ENCODE measurements around the gene LYSMD2.

The LYSMD2 gene

DNA sequence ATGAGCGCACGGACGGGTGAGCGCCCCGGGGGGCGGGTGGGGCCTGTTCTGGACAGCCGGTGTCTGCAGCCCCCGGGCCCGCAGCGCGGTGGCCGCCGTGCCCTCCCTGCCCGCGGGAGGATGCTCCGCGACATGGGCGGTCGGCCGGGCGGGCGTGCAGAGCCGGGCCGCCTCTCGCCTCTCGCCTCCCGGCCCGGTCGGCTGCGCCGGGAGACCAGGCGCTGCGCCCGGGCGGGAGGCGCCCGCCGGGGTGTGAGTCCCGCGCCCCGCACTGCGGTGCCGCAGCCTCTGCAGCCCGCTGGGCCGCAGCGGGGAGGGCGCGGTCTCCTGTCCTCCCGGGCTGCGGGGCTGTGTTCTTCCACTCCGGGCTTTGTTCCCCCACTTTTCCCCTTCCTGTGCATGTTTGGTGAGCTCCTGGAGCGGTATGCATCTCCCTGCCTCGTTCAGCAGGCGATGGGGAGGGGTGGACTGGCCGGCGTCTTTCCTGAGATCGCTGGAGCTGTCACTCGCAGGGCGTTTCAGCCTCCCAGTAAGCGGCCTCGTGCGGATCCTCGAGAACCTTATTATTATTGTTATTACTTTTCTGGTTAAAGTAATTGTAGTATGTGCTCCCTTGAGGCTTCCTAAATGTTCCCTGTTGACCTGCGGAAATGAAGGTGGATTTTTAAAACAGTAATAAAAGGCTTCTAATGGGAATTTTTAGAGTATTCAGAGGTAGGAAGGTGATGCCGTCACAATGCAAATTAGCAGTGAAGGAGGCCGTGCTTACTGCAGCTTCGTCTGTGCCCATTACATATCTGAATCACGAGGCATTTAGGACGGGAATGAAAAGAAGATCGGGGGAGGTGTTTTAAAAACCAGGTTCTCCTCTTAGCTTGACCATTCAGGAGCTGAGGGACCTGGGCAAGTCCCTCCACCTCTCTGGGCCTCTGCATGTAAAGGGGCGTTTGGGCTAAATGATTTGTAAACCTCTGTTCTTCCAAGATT lies 14.5 kb upstream of the LYSMD2 start:
- DNase-seq = no peak

DNA sequence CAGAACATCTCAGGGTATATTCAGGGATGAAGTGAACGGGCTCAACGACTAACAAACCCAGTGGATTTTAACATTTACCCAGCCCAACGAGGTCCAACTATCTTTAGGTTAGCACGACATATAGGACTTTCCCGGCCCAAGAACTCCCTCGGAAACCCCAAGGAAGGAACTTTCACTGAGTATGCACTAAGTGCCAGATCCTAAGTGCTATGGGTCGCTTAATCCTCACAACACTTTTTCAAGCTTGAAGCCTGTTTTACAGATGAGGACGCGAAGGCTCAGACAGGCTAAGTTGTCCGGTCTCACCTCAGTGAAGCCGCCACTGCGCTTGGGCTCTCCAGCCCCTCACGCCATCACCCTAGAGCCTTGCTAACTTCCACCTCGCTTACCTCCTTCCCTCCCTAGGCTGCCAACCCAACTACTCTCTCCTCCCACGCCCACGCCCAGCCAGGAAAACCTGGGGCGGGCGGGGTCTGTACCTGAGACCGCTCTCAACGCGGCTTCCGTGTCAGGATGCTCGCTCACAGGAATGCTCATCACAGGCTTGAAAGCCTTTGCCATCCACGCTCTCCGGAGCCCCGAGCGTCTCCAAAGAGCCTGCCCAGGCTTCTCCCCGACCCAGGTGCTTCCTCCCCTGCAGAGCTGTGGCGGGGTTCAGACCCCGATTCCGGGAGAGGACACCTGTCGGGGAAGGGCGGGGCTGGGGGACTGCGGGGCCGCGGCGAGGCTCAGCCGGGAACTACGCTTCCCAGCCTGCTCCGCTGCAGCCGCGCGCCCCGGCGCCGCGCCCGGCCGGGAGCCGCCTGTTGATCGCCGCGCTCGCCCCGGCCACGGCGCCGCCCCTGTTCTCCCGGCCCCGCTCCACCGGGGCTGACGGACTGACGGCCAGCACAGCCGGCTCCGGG lies 13.6 kb upstream of the LYSMD2 start, which contains the start of gene TMOD2:
Gene TMOD2 (plus strand): TSS at position 806 of the 905 bp plus-strand sequence. CDS start 14,845 bp downstream, outside the sequence.
- no peak for DNase-seq

DNA sequence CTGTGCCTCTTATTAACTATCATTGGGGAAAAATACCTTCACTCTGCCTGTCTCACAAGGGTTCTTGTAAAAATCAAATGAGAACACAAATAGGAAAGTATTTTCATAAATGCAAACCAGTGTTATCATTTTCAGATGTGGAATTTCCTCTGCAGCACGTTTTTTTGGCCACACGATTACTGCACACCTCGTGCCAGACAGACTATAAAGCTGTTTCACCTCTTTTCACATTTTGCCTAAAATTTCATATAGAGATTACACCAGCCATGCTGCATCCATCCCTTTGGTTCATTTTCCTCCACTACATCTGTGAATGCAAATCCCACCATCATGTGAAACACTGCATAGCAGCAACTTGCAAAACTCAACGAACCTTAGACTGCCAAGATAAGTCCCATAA lies 12.7 kb upstream of the LYSMD2 start:
- DNase-seq = no peak

DNA sequence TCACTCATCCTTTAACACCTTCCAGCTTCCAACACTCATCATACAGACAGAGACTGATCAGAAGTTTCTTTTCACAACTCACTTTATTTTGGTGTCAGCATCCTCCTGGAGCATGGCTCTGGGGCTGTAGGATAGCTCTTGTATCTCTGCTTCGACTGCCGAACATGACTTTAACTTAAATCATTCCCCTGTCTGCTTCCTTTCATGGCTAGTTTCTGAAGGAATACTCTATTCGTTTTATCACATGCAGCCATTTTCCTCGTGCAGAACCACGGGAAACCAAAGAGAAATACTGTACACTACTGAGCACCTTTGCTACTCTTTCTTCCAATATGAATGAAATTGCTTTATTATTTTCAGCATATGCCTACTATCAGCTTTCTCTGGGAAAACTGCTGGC lies 11.9 kb upstream of the LYSMD2 start:
- DNase-seq = no peak

DNA sequence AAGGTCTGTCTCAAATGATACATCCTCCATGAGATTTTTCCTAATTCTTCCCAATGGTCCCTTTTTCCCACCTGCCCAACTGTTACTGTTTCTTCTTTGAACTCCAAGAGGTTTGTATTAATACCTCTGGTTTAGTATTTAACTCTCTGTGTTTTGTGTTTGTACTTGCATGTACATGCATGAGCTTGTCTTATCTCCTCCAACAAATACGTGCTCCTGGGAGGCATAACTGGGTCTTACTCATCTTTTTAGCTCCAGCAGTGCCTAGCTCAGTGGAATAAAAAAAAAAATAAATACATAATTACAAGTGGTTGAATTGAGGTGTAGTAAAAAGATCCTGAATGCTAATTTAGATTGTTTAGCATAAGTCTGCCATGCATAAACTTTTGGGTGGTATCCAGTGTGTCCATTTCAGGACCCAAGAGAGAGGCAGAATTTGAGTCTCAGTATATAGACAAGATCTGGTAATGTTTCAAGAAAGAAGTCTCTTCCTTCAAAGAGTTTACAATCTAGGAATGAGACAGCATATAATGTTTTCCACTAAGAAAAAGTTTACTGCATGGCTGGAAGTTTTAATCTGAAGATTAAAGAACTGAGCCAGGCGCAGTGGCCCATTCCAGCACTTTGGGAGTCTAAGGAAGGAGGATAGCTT lies 1.7 kb upstream of the LYSMD2 start:
- no peak for DNase-seq

DNA sequence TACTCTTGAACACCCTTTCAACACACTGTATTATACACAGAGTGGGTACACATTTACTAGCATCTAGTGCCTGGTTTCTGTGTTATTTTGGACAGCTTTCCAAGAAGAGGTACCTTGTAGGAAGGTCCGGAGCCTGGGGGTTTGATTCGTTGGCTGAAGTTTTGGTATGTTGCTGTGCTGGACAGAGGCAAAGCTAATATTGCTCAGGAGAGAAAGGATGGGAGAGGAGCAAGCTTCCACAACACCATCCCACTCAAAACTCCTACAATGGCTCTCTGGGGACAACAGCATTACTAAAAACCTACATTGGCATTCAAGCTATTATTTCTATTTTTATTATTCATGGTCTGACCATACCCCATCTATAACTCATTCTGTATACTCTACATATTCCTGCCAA lies 1.1 kb upstream of the LYSMD2 start:
- no peak for DNase-seq

DNA sequence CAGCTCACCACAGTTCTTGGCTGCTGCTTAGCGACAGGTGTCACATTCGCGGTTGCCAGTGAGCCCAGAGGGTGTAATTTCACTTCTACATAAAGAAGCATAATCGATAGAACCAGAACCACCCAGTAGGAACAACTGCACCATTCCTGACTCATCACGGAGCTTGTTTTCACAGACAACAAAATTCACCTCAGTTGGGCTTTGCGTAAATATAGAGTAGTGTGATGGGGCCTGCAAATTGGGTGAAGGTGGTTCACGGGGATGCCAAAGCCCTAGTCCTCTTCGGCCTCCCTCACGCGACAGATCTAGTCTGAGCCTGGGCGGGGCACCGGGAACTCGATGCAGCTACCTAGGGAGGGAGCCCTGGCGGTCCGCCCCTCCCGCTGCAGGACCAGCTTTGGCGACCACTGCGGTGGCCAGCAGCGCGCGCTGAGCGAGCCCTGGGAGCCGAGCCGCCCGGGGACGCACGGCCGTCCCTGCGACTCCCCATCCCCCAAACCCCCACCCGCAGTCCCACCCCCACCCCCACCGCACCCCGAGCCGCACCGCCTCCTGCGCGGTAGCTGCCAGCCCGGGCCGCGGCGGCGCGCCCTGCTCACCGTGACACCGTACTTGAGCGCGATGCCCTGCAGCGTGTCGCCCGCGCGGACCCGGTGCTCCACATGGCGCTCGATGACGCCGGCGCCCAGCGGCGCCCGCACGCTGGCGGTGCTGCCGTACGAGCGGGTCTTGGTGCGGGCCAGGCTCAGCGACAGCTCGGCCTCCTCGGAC lies 519 bp downstream of the LYSMD2 start:
- no peak for DNase-seq

DNA sequence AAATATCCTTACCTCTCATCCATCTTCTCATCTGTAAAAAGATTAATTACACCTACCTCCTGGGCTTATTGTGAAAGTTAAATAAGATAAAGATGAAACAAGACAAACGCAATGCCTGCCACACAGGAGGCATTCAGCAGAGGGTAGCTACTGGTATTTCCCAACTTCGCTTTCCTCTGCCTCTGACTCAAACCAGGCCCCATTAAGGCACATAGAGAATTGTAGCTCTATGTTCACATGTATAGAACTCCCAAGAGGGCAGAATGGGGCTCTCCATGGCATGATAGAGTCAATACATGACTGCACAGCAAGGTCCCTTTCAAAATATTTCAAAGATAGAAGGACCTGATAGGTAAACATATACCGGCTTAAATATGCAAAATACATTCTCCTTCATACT lies 1.4 kb downstream of the LYSMD2 start:
- DNase-seq = no peak

DNA sequence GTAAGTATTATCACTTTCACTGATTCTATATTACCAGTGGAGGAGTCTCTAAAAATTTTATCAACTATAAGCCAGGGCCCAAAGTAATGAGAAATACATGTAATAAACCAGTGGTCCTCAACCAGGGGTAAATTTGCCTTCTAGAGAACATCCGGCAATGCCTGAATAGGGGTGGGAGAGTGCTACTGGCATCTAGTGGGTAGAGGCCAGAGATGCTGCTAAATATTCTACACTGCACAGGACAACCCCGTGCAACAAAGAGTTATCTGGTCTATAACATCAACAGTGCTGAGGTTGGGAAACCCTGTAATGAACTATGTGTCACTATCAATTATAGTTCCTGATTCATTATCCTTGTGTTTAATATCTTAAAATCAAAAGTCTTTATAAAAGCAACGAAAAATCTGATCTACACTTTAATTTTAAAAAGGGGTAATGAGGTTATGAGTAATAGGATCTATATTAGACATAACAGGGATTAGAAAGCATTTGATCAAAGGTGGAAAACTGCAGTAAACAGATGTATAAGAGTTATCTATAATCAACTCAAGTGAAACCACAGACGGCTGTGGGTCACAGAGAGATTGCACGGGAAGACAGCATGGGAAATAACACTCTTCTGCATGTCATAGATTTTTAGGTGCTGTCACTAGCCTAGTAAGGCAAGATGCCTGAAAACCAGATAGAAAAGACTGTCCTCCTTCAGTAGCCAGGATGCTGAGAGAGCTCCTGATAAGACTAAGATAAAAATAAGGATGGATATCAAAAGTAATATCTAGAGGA lies 2.0 kb downstream of the LYSMD2 start:
- DNase-seq = no peak

DNA sequence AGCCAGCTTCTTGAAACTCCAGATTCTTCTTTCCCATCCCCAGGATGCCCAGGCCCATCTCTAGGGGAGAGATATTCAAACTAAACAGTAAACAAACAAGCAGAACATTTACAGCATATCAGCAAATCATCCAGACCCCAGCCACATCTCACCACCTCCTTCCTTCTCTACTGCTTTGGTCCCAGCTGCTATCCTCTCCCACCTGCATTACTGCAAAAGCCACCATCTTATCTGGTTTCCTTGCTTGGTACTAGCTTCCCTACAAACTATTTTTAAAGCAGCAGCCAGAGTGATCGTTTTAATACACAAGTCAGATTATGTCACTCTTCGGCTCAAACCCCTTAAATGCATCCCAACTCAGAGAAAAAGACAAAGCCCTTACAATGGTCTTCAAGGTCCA lies 4.8 kb downstream of the LYSMD2 start:
- DNase-seq = no peak

DNA sequence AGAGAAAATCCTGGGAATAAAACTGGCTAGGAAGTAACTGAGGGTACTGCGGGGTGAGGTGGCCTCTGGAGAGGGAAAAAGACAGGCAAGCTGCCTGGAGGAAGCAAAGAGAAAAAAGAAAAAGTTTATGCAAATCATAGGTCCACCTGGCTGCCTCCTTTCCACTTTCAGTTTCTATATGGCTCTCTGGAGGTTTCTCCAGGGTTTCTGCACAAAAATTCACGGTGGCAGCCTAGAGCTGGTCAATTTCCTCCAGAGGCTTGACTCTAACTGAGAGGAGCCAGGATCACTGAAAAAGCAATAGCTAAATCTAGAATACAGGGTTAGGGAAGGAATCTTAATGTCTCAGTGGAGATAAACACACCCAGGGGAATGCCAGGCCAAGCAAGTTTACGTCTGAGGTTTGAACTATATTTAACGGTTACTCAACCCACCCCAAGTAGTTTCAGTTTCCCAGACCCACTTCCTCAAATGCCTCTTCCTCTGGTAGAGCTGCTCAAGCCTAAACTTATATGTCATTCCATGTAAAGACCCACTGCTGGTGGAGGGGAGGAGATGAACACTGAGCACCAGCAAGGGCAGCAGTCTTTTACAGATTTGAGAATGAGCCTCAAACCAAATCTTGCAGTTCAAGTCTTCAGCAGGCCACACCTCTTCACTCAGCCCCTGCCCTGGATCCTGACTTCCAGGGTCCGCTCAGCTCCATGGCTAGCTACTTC lies 5.7 kb downstream of the LYSMD2 start:
- no peak for DNase-seq

DNA sequence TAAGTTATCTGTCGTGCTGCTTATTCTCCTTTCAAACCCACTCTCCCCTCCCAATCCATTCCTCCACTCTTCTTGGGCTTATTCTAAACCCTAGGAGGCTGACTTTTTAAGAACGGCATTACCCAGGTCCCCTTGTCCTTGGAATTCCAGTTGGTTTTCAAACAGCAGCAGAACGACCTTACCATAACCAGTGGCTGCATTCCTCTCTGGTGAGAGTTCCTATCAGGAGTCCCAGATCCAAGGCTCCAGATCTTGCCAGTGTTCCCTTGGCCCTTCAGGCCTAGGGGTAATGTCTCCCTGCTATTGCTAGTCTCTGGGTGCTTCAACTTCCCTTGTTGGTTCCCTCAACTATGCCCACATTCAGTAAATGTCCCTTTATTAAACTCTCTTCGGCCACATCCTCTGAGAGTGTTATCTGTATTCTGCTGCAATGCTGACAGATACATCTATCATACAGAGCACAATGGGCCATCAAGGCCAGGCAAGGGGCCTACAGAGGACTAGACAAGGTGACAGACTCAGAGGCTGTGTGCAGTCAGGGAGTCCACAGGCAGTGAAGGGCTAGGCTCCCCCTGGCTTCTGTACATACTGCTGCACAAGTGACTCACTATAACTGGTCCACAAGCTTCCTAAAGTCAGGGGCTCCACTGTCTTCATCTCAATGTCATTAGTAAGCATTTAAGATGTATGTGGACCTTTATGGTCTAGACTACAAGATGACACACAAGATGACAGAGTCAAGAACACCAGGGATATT lies 10.1 kb downstream of the LYSMD2 start:
- no peak for DNase-seq

DNA sequence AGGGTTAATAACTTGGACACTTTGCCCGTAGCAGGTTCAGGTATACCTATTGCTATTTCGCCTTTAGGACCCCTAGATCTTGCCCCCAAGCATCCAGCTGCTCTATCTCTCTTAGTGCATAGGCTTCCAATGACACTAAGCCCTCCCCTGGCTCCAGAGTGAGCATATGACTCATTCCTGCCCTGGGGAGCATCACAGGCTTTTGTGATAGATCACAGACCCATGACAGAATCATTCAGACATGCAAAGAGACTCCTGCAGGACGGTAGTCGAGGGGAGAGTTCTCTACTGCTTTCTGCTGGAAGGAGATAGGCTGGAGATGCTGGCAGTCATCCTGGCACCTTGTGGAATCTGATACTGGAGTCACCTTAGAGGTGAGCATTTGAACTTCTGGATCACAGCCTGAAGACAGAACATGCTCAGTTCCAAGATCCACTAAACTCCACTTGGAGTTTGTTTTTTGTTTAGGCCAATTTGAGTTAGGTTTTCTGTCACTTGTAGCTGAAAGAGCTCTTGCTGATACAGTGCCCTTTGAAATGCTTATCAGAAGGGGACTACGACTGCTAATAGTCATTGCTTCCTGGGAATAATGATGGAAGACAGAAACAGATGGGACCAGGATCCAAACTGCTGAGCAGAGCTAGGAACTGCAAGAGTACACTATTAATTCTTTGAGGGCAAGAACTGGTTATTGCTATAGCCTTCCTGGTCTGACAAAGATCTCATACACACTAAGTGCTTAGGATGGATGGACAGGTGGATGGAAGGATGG lies 11.0 kb downstream of the LYSMD2 start:
- peak; percentile 70 for DNase-seq

DNA sequence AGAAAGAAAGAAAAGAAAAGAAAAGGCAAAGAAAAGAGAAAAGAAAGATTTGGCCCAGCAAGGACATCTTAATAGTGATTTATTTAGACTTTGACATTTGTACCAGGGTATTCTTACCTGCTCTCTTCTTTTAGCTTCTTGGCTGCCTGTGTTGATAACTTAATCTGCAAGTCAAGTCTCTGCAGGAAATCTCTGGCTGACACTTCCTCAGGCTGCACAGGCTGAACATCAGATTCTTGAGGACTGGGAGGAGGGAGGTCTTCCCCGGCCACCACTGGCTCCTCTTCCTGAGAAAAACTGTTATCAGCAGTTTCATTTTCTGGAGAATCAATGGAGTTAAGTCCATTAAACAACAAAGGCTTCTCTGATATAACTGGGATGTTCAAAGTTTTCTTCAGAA lies 12.8 kb downstream of the LYSMD2 start:
- no peak for DNase-seq

DNA sequence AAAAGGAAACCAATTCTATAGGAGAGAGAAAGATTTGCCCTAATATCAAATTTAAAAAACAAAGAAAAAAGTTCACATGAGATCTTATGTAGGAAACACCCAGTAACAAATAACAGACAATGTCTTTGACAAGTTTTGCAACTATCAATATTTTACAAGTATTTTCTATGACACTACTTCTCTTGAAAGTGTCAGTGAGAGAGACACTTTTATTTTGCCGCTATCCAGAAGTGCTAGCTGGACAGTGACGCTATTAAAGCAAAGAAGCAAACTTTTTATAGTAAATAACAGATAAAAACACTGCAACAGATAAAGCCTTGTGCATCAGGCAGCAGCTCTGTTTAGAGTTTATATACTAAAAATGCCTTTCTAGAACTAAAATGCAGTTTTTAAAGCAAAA lies 13.3 kb downstream of the LYSMD2 start:
- no peak for DNase-seq

DNA sequence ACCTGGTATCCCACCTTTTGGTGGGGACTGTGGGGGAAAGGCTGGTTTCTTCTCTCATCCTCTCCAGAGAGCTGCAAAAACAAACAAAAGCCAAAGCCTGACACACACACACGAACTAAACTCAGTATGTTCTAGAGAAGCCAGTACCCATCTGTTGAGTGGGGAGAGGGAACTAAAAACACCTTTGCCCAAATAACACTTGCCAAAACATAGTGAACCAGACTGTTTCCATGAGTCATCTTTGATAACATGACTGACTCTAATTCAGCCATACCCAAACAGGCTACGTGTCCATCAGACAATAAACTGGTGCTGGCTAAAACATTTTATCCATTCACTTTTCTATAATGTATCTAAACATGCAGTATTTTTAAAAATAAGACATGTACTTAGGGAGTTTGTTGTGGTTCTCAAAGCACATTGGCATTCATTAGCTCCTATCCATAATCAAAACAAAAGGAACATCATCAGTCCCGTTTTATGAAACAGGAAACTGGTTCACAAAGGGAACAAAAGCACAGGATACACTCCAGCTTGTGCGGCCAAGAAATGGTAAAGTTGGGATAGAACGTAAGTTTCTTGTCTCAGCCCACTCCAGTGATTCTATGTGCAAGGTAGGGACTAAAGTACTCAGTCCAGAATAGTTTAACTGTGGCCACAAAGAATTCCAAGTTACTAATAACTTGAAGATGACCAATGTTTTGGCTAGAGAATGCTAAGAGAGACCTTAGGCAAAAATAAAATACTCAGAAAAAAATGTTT lies 16.1 kb downstream of the LYSMD2 start:
- no peak for DNase-seq

DNA sequence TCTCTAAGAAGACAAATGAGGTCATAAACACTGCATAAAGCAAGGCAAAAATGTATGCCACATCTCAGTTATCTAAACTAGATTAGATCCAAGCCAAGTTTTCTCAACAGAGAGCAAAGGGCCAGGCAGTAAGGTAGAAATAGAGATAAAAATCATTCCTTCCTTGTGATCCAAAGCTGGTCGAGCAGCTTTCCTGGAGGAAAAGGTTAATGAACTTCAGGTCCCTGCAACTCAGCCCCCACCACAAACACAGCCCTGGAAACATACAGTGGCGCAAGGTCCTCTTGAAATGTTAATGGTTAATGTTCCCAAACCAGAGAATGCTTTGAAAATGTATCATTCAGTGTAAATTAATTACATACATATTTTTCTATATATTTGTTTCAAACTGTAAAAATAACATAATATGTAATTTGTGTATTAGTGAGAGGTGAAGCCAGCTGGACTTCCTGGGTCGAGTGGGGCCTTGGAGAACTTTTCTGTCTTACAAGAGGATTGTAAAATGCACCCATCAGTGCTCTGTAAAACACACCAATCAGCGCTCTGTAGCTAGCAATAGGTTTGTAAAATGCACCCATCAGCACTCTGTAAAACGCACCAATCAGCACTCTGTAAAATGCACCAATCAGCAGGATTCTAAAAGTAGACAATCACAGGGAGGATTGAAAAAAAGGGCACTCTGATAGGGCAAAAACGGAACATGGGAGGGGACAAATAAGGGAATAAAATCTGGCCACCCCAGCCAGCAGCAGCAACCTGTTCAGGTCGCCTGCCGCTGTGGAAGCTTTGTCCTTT lies 17.1 kb downstream of the LYSMD2 start:
- no peak for DNase-seq

DNA sequence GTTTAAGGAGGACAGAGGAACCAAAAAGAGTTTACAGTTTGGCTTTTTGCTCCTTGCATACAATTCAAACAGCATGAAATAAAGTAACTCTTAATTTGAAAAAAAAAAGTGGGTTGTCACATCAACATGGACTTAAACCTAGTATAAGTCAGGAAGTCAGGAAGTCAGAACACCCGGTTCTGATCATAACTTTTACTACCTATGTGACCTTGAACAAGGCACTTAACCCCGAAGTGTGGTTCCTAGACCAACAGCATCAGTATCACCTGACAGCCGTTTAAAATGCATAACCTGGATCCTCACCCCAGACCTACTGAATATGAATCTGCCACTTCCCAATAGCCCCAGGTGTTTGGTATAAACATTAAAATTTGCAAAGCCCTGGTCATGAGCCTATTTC lies 18.7 kb downstream of the LYSMD2 start:
- no peak for DNase-seq

Data from NCI-H1436 treated with DMSO at 0.1 percent for 48 hours (cell line).